AG10803 (cell line): Measurements from ENCODE around the gene ZFYVE28.
"Not testable (repeated sequence)": the region's sequence is repeated elsewhere in the genome, so short reads cannot be mapped to it uniquely, and the experiment has no call there.

Experiments used
- DNase-seq: peaks from one replicate; pipeline ENCODE4 v3.0.0; 2010; ENCODE audit warnings: low read depth
- H3K4me3 ChIP-seq: 2 replicates; pipeline ENCODE4 v1.5.1; 2011; ENCODE audit warnings: mild to moderate bottlenecking, low read length, control low read depth
- TF ChIP-seq, protein P1 (sequence below): conservative IDR thresholded peaks from 2 replicates; pipeline ENCODE4 v1.5.1; 2011; ENCODE audit warnings: mild to moderate bottlenecking, low read length, control low read depth, inconsistent platforms

Gene ZFYVE28

GRCh38 chr4:2280531-2281300, 137.7 kb downstream of the ZFYVE28 start:
- no peak for DNase-seq
- TF ChIP-seq, protein P1, sequence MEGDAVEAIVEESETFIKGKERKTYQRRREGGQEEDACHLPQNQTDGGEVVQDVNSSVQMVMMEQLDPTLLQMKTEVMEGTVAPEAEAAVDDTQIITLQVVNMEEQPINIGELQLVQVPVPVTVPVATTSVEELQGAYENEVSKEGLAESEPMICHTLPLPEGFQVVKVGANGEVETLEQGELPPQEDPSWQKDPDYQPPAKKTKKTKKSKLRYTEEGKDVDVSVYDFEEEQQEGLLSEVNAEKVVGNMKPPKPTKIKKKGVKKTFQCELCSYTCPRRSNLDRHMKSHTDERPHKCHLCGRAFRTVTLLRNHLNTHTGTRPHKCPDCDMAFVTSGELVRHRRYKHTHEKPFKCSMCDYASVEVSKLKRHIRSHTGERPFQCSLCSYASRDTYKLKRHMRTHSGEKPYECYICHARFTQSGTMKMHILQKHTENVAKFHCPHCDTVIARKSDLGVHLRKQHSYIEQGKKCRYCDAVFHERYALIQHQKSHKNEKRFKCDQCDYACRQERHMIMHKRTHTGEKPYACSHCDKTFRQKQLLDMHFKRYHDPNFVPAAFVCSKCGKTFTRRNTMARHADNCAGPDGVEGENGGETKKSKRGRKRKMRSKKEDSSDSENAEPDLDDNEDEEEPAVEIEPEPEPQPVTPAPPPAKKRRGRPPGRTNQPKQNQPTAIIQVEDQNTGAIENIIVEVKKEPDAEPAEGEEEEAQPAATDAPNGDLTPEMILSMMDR, result no peak
- no peak overlapping the region for H3K4me3 ChIP-seq

DNA sequence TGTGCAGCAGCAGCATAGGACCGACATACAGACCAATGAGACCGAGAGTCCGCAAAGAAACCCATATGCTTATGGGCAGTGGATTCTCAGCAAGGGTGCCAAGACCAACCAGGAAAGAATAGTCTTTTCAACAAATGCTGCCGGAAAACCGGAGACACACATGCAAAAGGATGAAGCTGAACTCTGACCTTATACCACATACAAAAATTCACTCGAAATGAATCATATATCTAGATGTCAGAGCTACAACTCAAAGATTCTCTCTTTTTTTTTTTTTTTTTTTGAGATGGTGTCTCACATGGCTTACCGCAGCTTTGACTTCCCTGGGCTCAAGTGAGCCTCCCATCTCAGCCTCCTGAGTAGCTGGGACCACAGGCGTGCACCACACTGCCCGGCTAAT, 140.5 kb downstream of the ZFYVE28 start:
- H3K4me3 ChIP-seq, result no peak overlapping the region
- DNase-seq, result no peak
- TF ChIP-seq, protein P1, result no peak

GRCh38 chr4:2276581-2277325, 141.7 kb downstream of the ZFYVE28 start:
- TF ChIP-seq, protein P1, result no peak

DNA sequence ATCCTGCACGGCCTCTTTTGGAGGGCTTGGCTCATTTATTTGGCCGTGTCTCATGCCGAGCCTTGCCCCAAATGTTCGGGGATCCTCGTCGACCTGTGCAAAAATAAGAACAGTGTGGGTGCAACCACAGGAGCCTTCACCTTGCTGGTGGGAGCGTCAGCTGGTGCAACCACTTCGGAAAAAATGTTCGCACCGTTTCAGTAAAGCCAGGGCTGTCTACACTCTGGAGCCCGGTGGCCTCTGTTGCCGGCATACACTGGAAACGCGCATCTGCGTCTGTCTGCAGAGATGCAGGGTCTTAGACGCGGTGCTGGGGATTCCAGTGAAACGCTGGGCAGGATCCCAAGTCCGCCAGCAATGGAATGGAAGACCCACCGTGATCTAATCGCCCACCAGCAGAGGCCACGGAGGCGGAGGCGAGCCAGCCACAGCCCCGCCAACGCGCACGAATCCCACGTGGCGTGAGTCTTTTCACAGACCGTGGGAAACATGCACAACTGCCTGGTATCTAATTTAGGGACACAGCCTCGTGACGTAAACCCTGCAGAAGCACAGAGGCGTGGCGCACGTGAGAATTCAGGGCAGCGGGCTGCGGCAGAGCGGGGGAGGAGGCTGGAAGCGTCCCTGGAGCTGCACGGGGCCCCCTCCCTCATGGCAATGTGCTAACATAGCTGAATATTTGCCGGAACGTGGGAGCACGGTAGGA, 142.7 kb downstream of the ZFYVE28 start:
- no peak overlapping the region for H3K4me3 ChIP-seq
- no peak for DNase-seq
- TF ChIP-seq, protein P1, result no peak

More at GRCh38 chr4:2276581-2277325, 141.7 kb downstream of the ZFYVE28 start:
- DNase-seq, result no peak
- no peak overlapping the region for H3K4me3 ChIP-seq

DNA sequence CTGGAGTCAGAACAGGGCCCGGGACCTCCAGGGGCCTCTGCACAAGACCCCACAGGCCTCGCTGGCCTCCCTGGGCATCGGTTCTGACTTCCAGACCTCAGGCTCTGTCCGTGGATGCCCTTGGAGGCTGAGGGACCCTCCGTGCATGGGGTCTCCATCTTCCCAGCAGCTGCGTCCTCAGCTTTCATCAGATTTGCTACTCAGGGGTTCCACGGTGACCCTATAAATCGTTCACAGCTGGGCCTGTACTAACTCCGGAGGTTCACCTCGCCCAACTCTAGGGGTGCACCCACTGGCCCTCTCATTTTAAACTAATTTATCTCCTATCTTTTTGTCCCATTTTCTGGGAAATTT, 143.4 kb downstream of the ZFYVE28 start:
- DNase-seq, result not testable (repeated sequence)

DNA sequence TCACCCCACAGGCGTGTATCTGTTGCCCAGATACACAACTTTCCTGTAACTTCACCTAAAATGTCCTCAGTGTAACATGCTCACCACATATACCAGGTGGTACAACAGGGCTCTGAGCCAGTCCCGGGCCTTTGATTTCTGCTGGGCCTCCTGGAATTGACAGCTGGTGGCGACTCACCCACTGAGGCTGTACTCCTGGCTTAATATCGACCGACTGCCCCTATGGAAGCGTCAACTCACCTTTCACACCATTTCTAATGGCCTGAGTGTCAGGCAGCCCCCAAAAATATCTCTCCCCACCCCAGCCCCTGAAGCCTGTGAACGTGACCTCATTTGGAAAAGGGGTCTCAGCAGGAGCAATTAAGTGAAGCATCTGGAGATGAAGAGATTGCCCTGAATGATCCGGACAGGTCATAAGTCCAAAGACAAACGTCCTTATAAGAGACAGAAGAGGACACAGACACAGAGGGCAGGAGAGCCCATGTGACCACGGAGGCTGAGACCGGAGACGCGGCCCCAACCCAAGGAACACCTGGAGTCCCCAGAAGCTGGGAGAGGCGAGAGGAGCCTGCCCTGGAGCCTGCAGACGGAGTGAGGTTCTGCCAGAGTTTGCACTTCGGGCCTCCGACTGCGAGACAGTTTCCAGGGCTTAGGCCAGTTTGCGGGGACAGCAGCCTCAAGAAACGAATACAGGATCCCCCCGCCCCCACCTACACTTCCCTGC, 144.0 kb downstream of the ZFYVE28 start:
- no peak overlapping the region for H3K4me3 ChIP-seq
- DNase-seq, result no peak
- TF ChIP-seq, protein P1, result no peak

More for the DNA sequence above, 143.4 kb downstream of the ZFYVE28 start:
- not testable (repeated sequence) for H3K4me3 ChIP-seq
